ENCODE data around the gene TCEA3. TPM values are rescaled to one million over a fixed set of nuclear protein-coding genes. Genes with fewer than 3 reads are reported as not detected.

Gene TCEA3
- total RNA-seq, 1 donor from 2014 or later = 26.5 TPM

GRCh38 chr1:23453455-23454000 is 29.0 kb upstream of the TCEA3 start:
- no peak for TF ChIP-seq POLR2A (IDR thresholded peaks at IDR 0.05)
- TF ChIP-seq, protein P1, sequence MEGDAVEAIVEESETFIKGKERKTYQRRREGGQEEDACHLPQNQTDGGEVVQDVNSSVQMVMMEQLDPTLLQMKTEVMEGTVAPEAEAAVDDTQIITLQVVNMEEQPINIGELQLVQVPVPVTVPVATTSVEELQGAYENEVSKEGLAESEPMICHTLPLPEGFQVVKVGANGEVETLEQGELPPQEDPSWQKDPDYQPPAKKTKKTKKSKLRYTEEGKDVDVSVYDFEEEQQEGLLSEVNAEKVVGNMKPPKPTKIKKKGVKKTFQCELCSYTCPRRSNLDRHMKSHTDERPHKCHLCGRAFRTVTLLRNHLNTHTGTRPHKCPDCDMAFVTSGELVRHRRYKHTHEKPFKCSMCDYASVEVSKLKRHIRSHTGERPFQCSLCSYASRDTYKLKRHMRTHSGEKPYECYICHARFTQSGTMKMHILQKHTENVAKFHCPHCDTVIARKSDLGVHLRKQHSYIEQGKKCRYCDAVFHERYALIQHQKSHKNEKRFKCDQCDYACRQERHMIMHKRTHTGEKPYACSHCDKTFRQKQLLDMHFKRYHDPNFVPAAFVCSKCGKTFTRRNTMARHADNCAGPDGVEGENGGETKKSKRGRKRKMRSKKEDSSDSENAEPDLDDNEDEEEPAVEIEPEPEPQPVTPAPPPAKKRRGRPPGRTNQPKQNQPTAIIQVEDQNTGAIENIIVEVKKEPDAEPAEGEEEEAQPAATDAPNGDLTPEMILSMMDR (IDR thresholded peaks at IDR 0.05) = no peak
- TF ChIP-seq POLR2AphosphoS5 (IDR thresholded peaks at IDR 0.05; ENCODE audit: insufficient read depth in 1 of 2, low read depth in 1 of 2) = no peak
- H3K27ac ChIP-seq = no peak overlapping the region
- H3K36me3 ChIP-seq = peaks cover 0 to 9% of the 10 kb centered on the region in 2 donors
- intact Hi-C loops (cut with DNase I) = no loop called here
- H3K27me3 ChIP-seq = no peaks in the 10 kb centered on the region
- H3K9me3 ChIP-seq = no peaks in the 10 kb centered on the region
- peaks cover 72% of the 10 kb centered on the region for H3K4me1 ChIP-seq
- no peak for DNase-seq (ENCODE audit: extremely low spot score in 2 of 2)
- no peak overlapping the region for H3K4me3 ChIP-seq

GRCh38 chr1:23452011-23452411 is 27.5 kb upstream of the TCEA3 start:
- TF ChIP-seq POLR2AphosphoS5 (IDR thresholded peaks at IDR 0.05; ENCODE audit: insufficient read depth in 1 of 2, low read depth in 1 of 2) (peak; percentile 66 to 86), POLR2A (IDR thresholded peaks at IDR 0.05) (no peak)
- Histone ChIP-seq H3K9me3 (no peaks in the 10 kb centered on the region), H3K4me1 (peaks cover 60% of the 10 kb centered on the region), H3K4me3 (no peak overlapping the region), H3K27ac (peak overlapping the region; percentile 74), H3K36me3 (peaks cover 0 to 9% of the 10 kb centered on the region in 2 donors), H3K27me3 (no peaks in the 10 kb centered on the region)
- DNase-seq (ENCODE audit: extremely low spot score in 2 of 2) = no peak
- intact Hi-C loops (cut with DNase I) = no loop called here

DNA sequence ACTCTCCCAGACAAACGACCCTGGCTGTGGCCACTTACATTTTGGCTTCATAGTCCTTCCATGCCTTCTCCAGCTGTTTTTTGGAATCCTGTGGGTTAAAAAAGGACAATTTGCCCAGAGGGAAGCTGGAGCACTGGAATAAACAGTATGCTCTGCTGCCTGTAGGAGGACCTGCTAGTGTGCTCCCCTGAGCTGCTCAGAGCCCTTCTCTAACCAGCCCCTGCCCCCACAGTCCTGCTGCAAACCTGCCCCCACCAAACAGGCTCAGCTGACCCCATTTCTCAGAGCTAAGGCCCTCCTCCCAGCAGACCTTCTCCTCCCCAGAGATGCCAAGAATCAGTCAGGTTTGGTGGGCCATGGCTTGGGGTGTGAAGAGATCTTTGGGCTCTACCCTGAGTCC is 26.9 kb upstream of the TCEA3 start:
- Histone ChIP-seq H3K4me1 (peaks cover 62% of the 10 kb centered on the region), H3K9me3 (no peaks in the 10 kb centered on the region), H3K4me3 (no peak overlapping the region), H3K27ac (peak overlapping the region; percentile 74), H3K36me3 (peaks cover 0 to 9% of the 10 kb centered on the region in 2 donors), H3K27me3 (no peaks in the 10 kb centered on the region)
- TF ChIP-seq, protein P1 (IDR thresholded peaks at IDR 0.05) = no peak
- intact Hi-C loops (cut with DNase I) = no loop called here
- no peak for DNase-seq (ENCODE audit: extremely low spot score in 2 of 2)

GRCh38 chr1:23450894-23451293 is 26.3 kb upstream of the TCEA3 start:
- H3K36me3 ChIP-seq = peaks cover 0 to 9% of the 10 kb centered on the region in 2 donors
- intact Hi-C loops (cut with DNase I) = no loop called here
- peak overlapping the region; percentile 74 for H3K27ac ChIP-seq
- no peaks in the 10 kb centered on the region for H3K27me3 ChIP-seq
- H3K9me3 ChIP-seq = no peaks in the 10 kb centered on the region
- TF ChIP-seq POLR2AphosphoS5 (IDR thresholded peaks at IDR 0.05; ENCODE audit: insufficient read depth in 1 of 2, low read depth in 1 of 2) = no peak
- TF ChIP-seq, protein P1 (IDR thresholded peaks at IDR 0.05) = no peak
- no peak for TF ChIP-seq POLR2A (IDR thresholded peaks at IDR 0.05)
- no peak for DNase-seq (ENCODE audit: extremely low spot score in 2 of 2)
- H3K4me3 ChIP-seq = no peak overlapping the region
- H3K4me1 ChIP-seq = peaks cover 65% of the 10 kb centered on the region

GRCh38 chr1:23449958-23450357 is 25.4 kb upstream of the TCEA3 start:
- no peaks in the 10 kb centered on the region for H3K9me3 ChIP-seq
- peaks cover 74% of the 10 kb centered on the region for H3K4me1 ChIP-seq
- no peak overlapping the region for H3K27ac ChIP-seq
- peaks cover 0 to 6% of the 10 kb centered on the region in 2 donors for H3K36me3 ChIP-seq
- intact Hi-C loops (cut with DNase I) = no loop called here
- no peak overlapping the region for H3K4me3 ChIP-seq
- TF ChIP-seq, protein P1 (IDR thresholded peaks at IDR 0.05) = no peak
- TF ChIP-seq POLR2AphosphoS5 (IDR thresholded peaks at IDR 0.05; ENCODE audit: insufficient read depth in 1 of 2, low read depth in 1 of 2) (peak in 1 of 2 donors; percentile 20), POLR2A (IDR thresholded peaks at IDR 0.05) (no peak)
- H3K27me3 ChIP-seq = no peaks in the 10 kb centered on the region
- no peak for DNase-seq (ENCODE audit: extremely low spot score in 2 of 2)
